RKO (cell line): ENCODE data around the gene SFXN5.
"Not testable (repeated sequence)": the region's sequence is repeated elsewhere in the genome, so short reads cannot be mapped to it uniquely, and the experiment has no call there.

ENCODE experiments used
- DNase-seq: peaks from one replicate; pipeline ENCODE4 v3.0.0-alpha.2; 2016; ENCODE audit warnings: low spot score

The SFXN5 gene

GRCh38 chr2:73101626-73102256 lies 30.2 kb upstream of the SFXN5 start:
- no peak for DNase-seq

GRCh38 chr2:73100956-73101355 lies 29.4 kb upstream of the SFXN5 start:
- no peak for DNase-seq

GRCh38 chr2:73099486-73099885 lies 28.0 kb upstream of the SFXN5 start:
- DNase-seq = no peak

GRCh38 chr2:73095910-73096309 lies 24.4 kb upstream of the SFXN5 start:
- no peak for DNase-seq

GRCh38 chr2:73093601-73094218 lies 22.2 kb upstream of the SFXN5 start:
- not testable (repeated sequence) for DNase-seq

GRCh38 chr2:73092146-73092783 lies 20.8 kb upstream of the SFXN5 start:
- no peak for DNase-seq

- DNase-seq = no peak
These were observed 20.2 kb upstream of the SFXN5 start for GRCh38 chr2:73091696-73092095.

GRCh38 chr2:73091164-73091563 lies 19.7 kb upstream of the SFXN5 start:
- no peak for DNase-seq

GRCh38 chr2:73089270-73090030 lies 17.9 kb upstream of the SFXN5 start:
- DNase-seq = peak; percentile 68

- DNase-seq = no peak
These were observed 17.2 kb upstream of the SFXN5 start for GRCh38 chr2:73088703-73089102.

GRCh38 chr2:73088211-73088610 lies 16.7 kb upstream of the SFXN5 start:
- DNase-seq = no peak

GRCh38 chr2:73087311-73087710 lies 15.8 kb upstream of the SFXN5 start:
- no peak for DNase-seq

GRCh38 chr2:73085691-73086090 lies 14.2 kb upstream of the SFXN5 start:
- peak; percentile 60 for DNase-seq

GRCh38 chr2:73084971-73085370 lies 13.5 kb upstream of the SFXN5 start:
- no peak for DNase-seq

GRCh38 chr2:73083886-73084800 lies 12.6 kb upstream of the SFXN5 start:
- DNase-seq = no peak

- DNase-seq = no peak
These were observed 11.3 kb upstream of the SFXN5 start for GRCh38 chr2:73082523-73083410.

GRCh38 chr2:73081181-73081671 lies 9.7 kb upstream of the SFXN5 start:
- DNase-seq = no peak

- DNase-seq = no peak
These were observed 9.0 kb upstream of the SFXN5 start for GRCh38 chr2:73080321-73081131.

- DNase-seq = no peak
These were observed 8.1 kb upstream of the SFXN5 start for GRCh38 chr2:73079636-73080035.
